GM23338 (cell line): ENCODE measurements around the gene ZNF714. TPM values are rescaled to one million over a fixed set of nuclear protein-coding genes. Genes with fewer than 3 reads are reported as not detected.
"Not testable (repeated sequence)": the region's sequence is repeated elsewhere in the genome, so short reads cannot be mapped to it uniquely, and the experiment has no call there.

Source experiments
- ATAC-seq: fragments of 200-7000 bp; cut with Tn5 transposase; 3 replicates; pipeline ENCODE4 v1.9.1; 2020
- DNase-seq: peaks from one replicate; pipeline ENCODE4 v3.0.0-alpha.2; 2015; ENCODE audit warnings: low spot score
- H2AFZ ChIP-seq: fragments of 200-600 bp; sonication (generic); 2 replicates; pipeline ENCODE4 v1.8.0; 2016; ENCODE audit warnings: antibody characterized with exemption, mild to moderate bottlenecking, moderate library complexity
- H3F3A ChIP-seq: fragments of 200-600 bp; sonication (generic); replicated peaks from 2 replicates; pipeline ENCODE4 v1.8.0; 2017; ENCODE audit warnings: antibody characterized with exemption, mixed run types, low read depth
- H3K27ac ChIP-seq: fragments of 200-600 bp; sonication (generic); 2 replicates; pipeline ENCODE4 v1.6.1; 2016; ENCODE audit warnings: low read depth
- H3K27me3 ChIP-seq: fragments of 200-600 bp; sonication (generic); 2 replicates; pipeline ENCODE4 v1.8.0; 2016; ENCODE audit warnings: mild to moderate bottlenecking, mixed run types, moderate library complexity; ENCODE audit not compliant: insufficient read depth
- H3K36me3 ChIP-seq: fragments of 200-600 bp; sonication (generic); 2 replicates; pipeline ENCODE4 v1.8.0; 2016; ENCODE audit warnings: mild to moderate bottlenecking; ENCODE audit not compliant: insufficient read depth
- H3K4me1 ChIP-seq: fragments of 200-600 bp; sonication (generic); 2 replicates; pipeline ENCODE4 v1.8.0; 2016; ENCODE audit warnings: mild to moderate bottlenecking, moderate library complexity; ENCODE audit not compliant: insufficient read depth
- H3K4me2 ChIP-seq: fragments of 200-600 bp; sonication (generic); 2 replicates; pipeline ENCODE4 v1.7.1; 2017; ENCODE audit warnings: mixed run types
- H3K4me3 ChIP-seq: fragments of 200-600 bp; sonication (generic); 2 replicates; pipeline ENCODE4 v1.6.1; 2016; ENCODE audit warnings: mixed run types
- H3K79me2 ChIP-seq: fragments of 200-600 bp; sonication (generic); replicated peaks from 2 replicates; pipeline ENCODE4 v1.8.0; 2017; ENCODE audit warnings: mild to moderate bottlenecking; ENCODE audit not compliant: insufficient read depth
- H3K9me2 ChIP-seq: fragments of 200-600 bp; sonication (generic); 2 replicates; pipeline ENCODE4 v1.8.0; 2017; ENCODE audit not compliant: insufficient read depth
- H4K20me1 ChIP-seq: fragments of 200-600 bp; sonication (generic); replicated peaks from 2 replicates; pipeline ENCODE4 v1.8.0; 2017; ENCODE audit warnings: mild to moderate bottlenecking; ENCODE audit not compliant: insufficient read depth
- H3K27ac Mint-ChIP-seq: 2 replicates; pipeline ENCODE4 v1.8.0; 2020; ENCODE audit warnings: inconsistent platforms, mild to moderate bottlenecking, moderate library complexity, mixed read lengths
- H3K27me3 Mint-ChIP-seq: 3 replicates; pipeline ENCODE4 v1.8.0; 2022; ENCODE audit warnings: low read depth, mild to moderate bottlenecking, moderate library complexity, mixed read lengths, inconsistent platforms; ENCODE audit not compliant: insufficient read depth, poor library complexity
- H3K36me3 Mint-ChIP-seq: 3 replicates; pipeline ENCODE4 v1.8.0; 2021; ENCODE audit warnings: low read depth, mild to moderate bottlenecking, inconsistent platforms, moderate library complexity, mixed read lengths
- H3K4me1 Mint-ChIP-seq: 3 replicates; pipeline ENCODE4 v1.8.0; 2020; ENCODE audit warnings: mild to moderate bottlenecking, inconsistent platforms, mixed read lengths
- H3K4me3 Mint-ChIP-seq: 3 replicates; pipeline ENCODE4 v1.8.0; 2021; ENCODE audit warnings: moderate library complexity, mild to moderate bottlenecking, inconsistent platforms, mixed read lengths
- H3K9me3 Mint-ChIP-seq: 3 replicates; pipeline ENCODE4 v1.8.0; 2020; ENCODE audit warnings: moderate library complexity, mild to moderate bottlenecking, inconsistent platforms, mixed read lengths
- CTCF ChIP-seq, 2 experiments: fragments of 200-600 bp in 1 of 2; sonication (generic) in 1 of 2; conservative IDR thresholded peaks; 2 replicates each; pipeline versions ENCODE4 v1.5.1 to v1.6.1; 2016 to 2017; ENCODE audit warnings: antibody characterized with exemption in 2 of 2, low read depth in 2 of 2, mild to moderate bottlenecking in 2 of 2, moderate library complexity in 1 of 2
- ETS1 ChIP-seq: IDR thresholded peaks from 2 replicates; pipeline ENCODE4 v1.6.1; 2016; ENCODE audit warnings: antibody characterized with exemption
- EZH2phosphoT487 ChIP-seq: fragments of 200-600 bp; sonication (generic); IDR thresholded peaks from one replicate; pipeline ENCODE4 v1.8.1; 2018; ENCODE audit warnings: antibody characterized with exemption; ENCODE audit not compliant: unreplicated experiment
- NANOG ChIP-seq: IDR thresholded peaks from 2 replicates; pipeline ENCODE4 v1.6.1; 2016; ENCODE audit warnings: antibody characterized with exemption, borderline replicate concordance
- REST ChIP-seq: IDR thresholded peaks from one replicate; pipeline ENCODE4 v1.6.1; 2018; ENCODE audit warnings: antibody characterized with exemption; ENCODE audit not compliant: unreplicated experiment
- STAT1 ChIP-seq: IDR thresholded peaks from one replicate; pipeline ENCODE4 v1.6.1; 2016; ENCODE audit warnings: antibody characterized with exemption; ENCODE audit not compliant: unreplicated experiment
- ZNF114 ChIP-seq: fragments of 250-450 bp; sonication (Bioruptor Pico); IDR thresholded peaks from 2 replicates; pipeline ENCODE4 v1.5.0; 2020; ENCODE audit warnings: mild to moderate bottlenecking, moderate library complexity
- ZNF462 ChIP-seq: fragments of 250-450 bp; sonication (Bioruptor Pico); IDR thresholded peaks from 2 replicates; pipeline ENCODE4 v1.5.0; 2020; ENCODE audit warnings: mild to moderate bottlenecking, moderate library complexity
- polyA plus RNA-seq: library from polyadenylated mRNA; unstranded; fragments of >200 nt; fragmentation: Nextera tagmentation; extraction: Ambion mirVana; gene quantifications from 2 replicates; pipeline ENCODE4 v1.2.1, GENCODE V29; 2016
- total RNA-seq: library from RNA; depleted of rRNA; stranded (reverse); fragments of >200 nt; shearing (Covaris generic); gene quantifications from 2 replicates; pipeline ENCODE4 v1.2.3, GENCODE V29; 2014

ZNF714 gene
- total and polyA plus RNA-seq, 2 experiments from 2014 or later, result 43.5 to 83.2 TPM

GRCh38 chr19:21141006-21141405 is 59.0 kb downstream of the ZNF714 start:
- ATAC-seq, DNase-seq, H3K27me3 Mint-ChIP-seq, H3K27ac Mint-ChIP-seq, H3K4me1 Mint-ChIP-seq, H3K9me2 ChIP-seq, H3K27me3 ChIP-seq, H3K4me3 Mint-ChIP-seq, H4K20me1 ChIP-seq, H3K4me2 ChIP-seq, H3F3A ChIP-seq, H3K9me3 Mint-ChIP-seq, H3K4me3 ChIP-seq, H3K4me1 ChIP-seq, H3K27ac ChIP-seq: not testable (repeated sequence)
- Histone ChIP-seq H2AFZ (peak overlapping the region; percentile 90), H3K36me3 (peaks cover 17% of the 10 kb centered on the region), H3K79me2 (peaks cover 35% of the 10 kb centered on the region)
- peaks cover 36% of the 10 kb centered on the region for H3K36me3 Mint-ChIP-seq

- Histone ChIP-seq H3K9me2 (no peaks in the 10 kb centered on the region), H3F3A (no peaks in the 10 kb centered on the region), H3K4me2 (peak within 1 kb of the TSS; percentile 77), H3K36me3 (peaks cover 27% of the 10 kb centered on the region), H4K20me1 (no peaks in the 10 kb centered on the region), H3K4me3 (peak within 1 kb of the TSS; percentile 85), H3K27me3 (no peaks in the 10 kb centered on the region), H3K4me1 (0 out of 2 replicates have a peak, but pooled peaks cover 3% of the 10 kb centered on the region), H3K79me2 (peaks cover 44% of the 10 kb centered on the region), H3K27ac (peak within 1 kb of the TSS; percentile 86), H2AFZ (peak within 1 kb of the TSS; percentile 90)
- Mint-ChIP-seq H3K4me3 (peak within 1 kb of the TSS; percentile 100), H3K27ac (peak within 1 kb of the TSS; percentile 99), H3K4me1 (peaks cover 8% of the 10 kb centered on the region), H3K9me3 (peaks cover 17% of the 10 kb centered on the region), H3K36me3 (peaks cover 46% of the 10 kb centered on the region), H3K27me3 (peaks cover 8% of the 10 kb centered on the region)
- ATAC-seq (peak; percentile 98), DNase-seq (peak; percentile 99)
- TF ChIP-seq CTCF (conservative IDR thresholded peaks at IDR 0.05; ENCODE audit: low read depth in 2 of 2) (no peak), REST (no peak), NANOG (no peak), ZNF114 (CRISPR knock-in tag) (no peak), ETS1 (peak; percentile 35; the same call in 1 of the 2 replicates), STAT1 (no peak), EZH2phosphoT487 (no peak), ZNF462 (no peak)
Observed at GRCh38 chr19:21141787-21142464, 59.9 kb downstream of the ZNF714 start, which contains the start of gene ZNF431. Gene ZNF431, plus strand, starts transcription at chr19:21142040. Its CDS starts 144 bp downstream, at chr19:21142184.
